Measurements from ENCODE around the gene MAP1LC3B2. TPM values are rescaled to one million over a fixed set of nuclear protein-coding genes. Genes with fewer than 3 reads are reported as not detected.

MAP1LC3B2 gene
- total RNA-seq, 1 donor from 2014 or later: 4.1 TPM

GRCh38 chr12:116540622-116541152 lies 18.5 kb upstream of the MAP1LC3B2 start:
- no peak overlapping the region for H3K27ac Mint-ChIP-seq (ENCODE audit: unreplicated experiment)
- H3K9me3 Mint-ChIP-seq (ENCODE audit: low read depth): no peaks in the 10 kb centered on the region
- H3K4me3 Mint-ChIP-seq (ENCODE audit: unreplicated experiment): no peak overlapping the region

GRCh38 chr12:116541547-116542344 lies 17.4 kb upstream of the MAP1LC3B2 start:
- Mint-ChIP-seq H3K4me3 (ENCODE audit: unreplicated experiment) (no peak overlapping the region), H3K27ac (ENCODE audit: unreplicated experiment) (no peak overlapping the region), H3K4me1 (ENCODE audit: low read depth) (peaks cover 35% of the 10 kb centered on the region), H3K27me3 (ENCODE audit: low read depth) (no peaks in the 10 kb centered on the region), H3K36me3 (ENCODE audit: low read depth) (no peaks in the 10 kb centered on the region), H3K9me3 (ENCODE audit: low read depth) (no peaks in the 10 kb centered on the region)
- TF ChIP-seq CTCF (IDR thresholded peaks at IDR 0.05): no peak
- no peak for DNase-seq (ENCODE audit: low spot score)

More at GRCh38 chr12:116540622-116541152, 18.5 kb upstream of the MAP1LC3B2 start:
- H3K36me3 Mint-ChIP-seq (ENCODE audit: low read depth): no peaks in the 10 kb centered on the region
- no peak for DNase-seq (ENCODE audit: low spot score)
- TF ChIP-seq CTCF (IDR thresholded peaks at IDR 0.05): no peak
- no peaks in the 10 kb centered on the region for H3K27me3 Mint-ChIP-seq (ENCODE audit: low read depth)
- H3K4me1 Mint-ChIP-seq (ENCODE audit: low read depth): peaks cover 41% of the 10 kb centered on the region

GRCh38 chr12:116542345-116542956 lies 16.7 kb upstream of the MAP1LC3B2 start:
- H3K27ac Mint-ChIP-seq (ENCODE audit: unreplicated experiment): no peak overlapping the region
- H3K4me3 Mint-ChIP-seq (ENCODE audit: unreplicated experiment): no peak overlapping the region
- H3K4me1 Mint-ChIP-seq (ENCODE audit: low read depth): peaks cover 39% of the 10 kb centered on the region
- TF ChIP-seq CTCF (IDR thresholded peaks at IDR 0.05): no peak
- no peaks in the 10 kb centered on the region for H3K27me3 Mint-ChIP-seq (ENCODE audit: low read depth)
- H3K9me3 Mint-ChIP-seq (ENCODE audit: low read depth): no peaks in the 10 kb centered on the region
- no peak for DNase-seq (ENCODE audit: low spot score)
- H3K36me3 Mint-ChIP-seq (ENCODE audit: low read depth): no peaks in the 10 kb centered on the region

- Mint-ChIP-seq H3K9me3 (ENCODE audit: low read depth) (no peaks in the 10 kb centered on the region), H3K4me1 (ENCODE audit: low read depth) (peaks cover 42% of the 10 kb centered on the region), H3K36me3 (ENCODE audit: low read depth) (no peaks in the 10 kb centered on the region), H3K4me3 (ENCODE audit: unreplicated experiment) (no peak overlapping the region), H3K27me3 (ENCODE audit: low read depth) (no peaks in the 10 kb centered on the region), H3K27ac (ENCODE audit: unreplicated experiment) (no peak overlapping the region)
- no peak for TF ChIP-seq CTCF (IDR thresholded peaks at IDR 0.05)
- DNase-seq (ENCODE audit: low spot score): no peak
Observed at GRCh38 chr12:116544656-116545055, 14.5 kb upstream of the MAP1LC3B2 start.

- Mint-ChIP-seq H3K27me3 (ENCODE audit: low read depth) (no peaks in the 10 kb centered on the region), H3K9me3 (ENCODE audit: low read depth) (no peaks in the 10 kb centered on the region), H3K4me1 (ENCODE audit: low read depth) (peaks cover 37% of the 10 kb centered on the region), H3K4me3 (ENCODE audit: unreplicated experiment) (no peak overlapping the region), H3K27ac (ENCODE audit: unreplicated experiment) (no peak overlapping the region), H3K36me3 (ENCODE audit: low read depth) (no peaks in the 10 kb centered on the region)
- TF ChIP-seq CTCF (IDR thresholded peaks at IDR 0.05): no peak
- DNase-seq (ENCODE audit: low spot score): no peak
Observed at GRCh38 chr12:116545144-116545543, 14.0 kb upstream of the MAP1LC3B2 start.
